HepG2 (cell line): ENCODE results near the gene CCN2. TPM values are rescaled to one million over a fixed set of nuclear protein-coding genes. Genes with fewer than 3 reads are reported as not detected.

Source experiments
- DDIT3 ChIP-seq: sonication (generic); formaldehyde crosslinking; IDR thresholded peaks from 2 replicates; pipeline ENCODE4 v1.4.0; 2020; ENCODE audit warnings: mild to moderate bottlenecking, missing genetic modification reagents
- KLF9 ChIP-seq: IDR thresholded peaks from 2 replicates; pipeline ENCODE4 v1.6.1; 2016; ENCODE audit warnings: low read depth
- MIER3 ChIP-seq: IDR thresholded peaks from 2 replicates; pipeline ENCODE4 v1.6.1; 2016; ENCODE audit warnings: missing compliant biosample characterization, borderline replicate concordance
- TFE3 ChIP-seq: IDR thresholded peaks from 2 replicates; pipeline ENCODE4 v1.6.1; 2016
- ZBTB40 ChIP-seq, 2 experiments: fragments of 450-650 bp in 1 of 2; sonication (generic) in 1 of 2; formaldehyde crosslinking in 1 of 2; IDR thresholded peaks; 2 replicates each; pipeline versions ENCODE4 v1.6.1 to v1.8.0; 2016 to 2022; ENCODE audit warnings: antibody characterized with exemption in 1 of 2, mild to moderate bottlenecking in 1 of 2, missing genetic modification reagents in 1 of 2
- ZBTB43 ChIP-seq: sonication (generic); formaldehyde crosslinking; conservative IDR thresholded peaks from 2 replicates; pipeline ENCODE4 v1.4.0; 2020; ENCODE audit warnings: missing genetic modification reagents
- ZMYM3 ChIP-seq: sonication (generic); formaldehyde crosslinking; IDR thresholded peaks from 2 replicates; pipeline ENCODE4 v1.5.1; 2020; ENCODE audit warnings: mild to moderate bottlenecking, missing genetic modification reagents
- ZNF230 ChIP-seq: sonication (generic); formaldehyde crosslinking; IDR thresholded peaks from 2 replicates; pipeline ENCODE4 v1.4.0; 2020; ENCODE audit warnings: mild to moderate bottlenecking, missing genetic modification reagents
- ZNF329 ChIP-seq: sonication (generic); formaldehyde crosslinking; IDR thresholded peaks from 2 replicates; pipeline ENCODE4 v1.9.0; 2021; ENCODE audit warnings: low read depth, mild to moderate bottlenecking, missing genetic modification reagents
- ZNF337 ChIP-seq: sonication (generic); formaldehyde crosslinking; IDR thresholded peaks from 2 replicates; pipeline ENCODE4 v1.5.1; 2020; ENCODE audit warnings: missing genetic modification reagents, low read depth, mild to moderate bottlenecking, borderline replicate concordance
- ZNF441 ChIP-seq: sonication (generic); formaldehyde crosslinking; IDR thresholded peaks from 2 replicates; pipeline ENCODE4 v1.7.0; 2021; ENCODE audit warnings: missing genetic modification reagents, borderline replicate concordance
- ZNF468 ChIP-seq: sonication (generic); formaldehyde crosslinking; IDR thresholded peaks from 2 replicates; pipeline ENCODE4 v1.8.0; 2022; ENCODE audit warnings: mild to moderate bottlenecking, moderate library complexity, missing genetic modification reagents
- polyA plus RNA-seq, 8 experiments: library from polyadenylated mRNA; depleted of rRNA in 3 of 8; stranded (reverse) in 7 of 8; unstranded in 1 of 8; fragments of >200 nt; fragmentation: Illumina TruSeq in 4 of 8; extraction: Trizol in 4 of 8; gene quantifications; 2 replicates each; pipeline versions ENCODE4 v1.2.1 to v1.2.3, GENCODE V29; 2011 to 2016; ENCODE audit warnings: low read depth in 4 of 8, missing spikeins in 1 of 8, mixed read lengths in 1 of 8; ENCODE audit not compliant: insufficient read depth in 1 of 8
- total RNA-seq, 5 experiments: library from RNA; depleted of rRNA; stranded (reverse); fragments of >200 nt; fragmentation: Illumina TruSeq; extraction: Trizol; gene quantifications; 2 replicates each; pipeline ENCODE4 v1.2.3, GENCODE V29; 2016; ENCODE audit warnings: low read depth in 1 of 5

The CCN2 gene
- total and polyA plus RNA-seq, 2 of the 13 experiments (the other 11 are each of a cell fraction or from before 2014, with no cell fraction given): 34.7 to 316 TPM

GRCh38 chr6:131980791-131981623 lies 29.8 kb upstream of the CCN2 start (continued):
- TF ChIP-seq ZBTB40 (IDR thresholded peaks at IDR 0.05) (no peak), ZBTB40 (CRISPR knock-in tag; IDR thresholded peaks at IDR 0.05) (peak; percentile 76; the same call in 1 of the 2 replicates), ZNF230 (CRISPR knock-in tag) (no peak), ZMYM3 (CRISPR knock-in tag) (peak; percentile 29; the same call in 1 of the 2 replicates), ZNF441 (CRISPR knock-in tag) (peak; percentile 27; the same call in 1 of the 2 replicates), ZBTB43 (peak; percentile 70), DDIT3 (CRISPR knock-in tag) (peak; percentile 41; the same call in 1 of the 2 replicates), KLF9 (CRISPR knock-in tag) (0 out of 2 replicates have a peak, but pooled peaks have one; percentile 14), TFE3 (peak; percentile 81), ZNF337 (no peak), ZNF329 (CRISPR knock-in tag) (no peak; the same call in 1 of the 2 replicates), MIER3 (CRISPR knock-in tag) (peak; percentile 89; the same call in 1 of the 2 replicates), ZNF468 (CRISPR knock-in tag) (no peak)
